CD14-positive monocyte (primary cell): ENCODE results near the gene BAIAP2L1. TPM values are rescaled to one million over a fixed set of nuclear protein-coding genes. Genes with fewer than 3 reads are reported as not detected.
A peak's percentile ranks its signal among the peaks of the same experiment; 100 is the strongest.

Experiments used
- DNase-seq, 3 donors: peaks; one replicate each; pipeline ENCODE4 v3.0.0-alpha.2; 2011 to 2022
- H2AFZ ChIP-seq: 2 replicates; pipeline ENCODE4 v1.6.0; 2012; ENCODE audit warnings: mild to moderate bottlenecking, low read depth, low read length, inconsistent platforms; ENCODE audit not compliant: insufficient read depth, poor library complexity, severe bottlenecking
- H3K27ac ChIP-seq, 2 donors: 1 replicate in 1 of 2; 2 replicates in 1 of 2; pipeline ENCODE4 v1.5.1; 2012 to 2013; ENCODE audit warnings: low read length in 2 of 2, control low read depth in 1 of 2, inconsistent platforms in 1 of 2, low read depth in 1 of 2, mild to moderate bottlenecking in 1 of 2
- H3K27me3 ChIP-seq, 2 donors: one replicate each; pipeline versions ENCODE4 v1.6.0 to v1.6.1; 2011 to 2013; ENCODE audit warnings: low read length in 2 of 2; ENCODE audit not compliant: control insufficient read depth in 2 of 2, insufficient read depth in 2 of 2
- H3K36me3 ChIP-seq, 2 donors: replicated peaks in 1 of 2; 1 replicate in 1 of 2; 2 replicates in 1 of 2; pipeline versions ENCODE4 v1.5.1 to v1.6.1; 2012 to 2013; ENCODE audit warnings: low read length in 2 of 2, control low read depth in 1 of 2, inconsistent platforms in 1 of 2, mild to moderate bottlenecking in 1 of 2; ENCODE audit not compliant: insufficient read depth in 2 of 2, control insufficient read depth in 1 of 2
- H3K4me1 ChIP-seq, 2 donors: 1 replicate in 1 of 2; 2 replicates in 1 of 2; pipeline versions ENCODE4 v1.5.1 to v1.6.1; 2012 to 2013; ENCODE audit warnings: low read length in 2 of 2, control low read depth in 1 of 2, inconsistent platforms in 1 of 2, mild to moderate bottlenecking in 1 of 2, moderate library complexity in 1 of 2; ENCODE audit not compliant: insufficient read depth in 2 of 2, control insufficient read depth in 1 of 2
- H3K4me2 ChIP-seq: replicated peaks from 2 replicates; pipeline ENCODE3; 2012; ENCODE audit warnings: low read length, moderate library complexity, mild to moderate bottlenecking; ENCODE audit not compliant: poor library complexity, severe bottlenecking; ENCODE audit errors: extremely low read depth
- H3K4me3 ChIP-seq, 3 experiments: fragments of 200-600 bp in 1 of 3; sonication (generic) in 1 of 3; replicated peaks in 1 of 3; 1 replicate in 2 of 3; 2 replicates in 1 of 3; pipeline ENCODE4 v1.5.1; 2011 to 2013; ENCODE audit warnings: low read length in 3 of 3, mild to moderate bottlenecking in 3 of 3, control low read depth in 2 of 3, low read depth in 2 of 3, inconsistent platforms in 1 of 3, moderate library complexity in 1 of 3
- H3K79me2 ChIP-seq: 2 replicates; pipeline ENCODE4 v1.6.0; 2012; ENCODE audit warnings: mild to moderate bottlenecking, control low read depth, inconsistent platforms, low read length, moderate library complexity; ENCODE audit not compliant: insufficient read depth
- H3K9ac ChIP-seq: 2 replicates; pipeline ENCODE4 v1.6.0; 2017; ENCODE audit warnings: low read length, mild to moderate bottlenecking; ENCODE audit not compliant: insufficient read depth, poor library complexity, severe bottlenecking
- H3K9me3 ChIP-seq, 2 donors: replicated peaks in 1 of 2; 1 replicate in 1 of 2; 2 replicates in 1 of 2; pipeline versions ENCODE4 v1.5.1 to v1.6.1; 2012 to 2013; ENCODE audit warnings: low read length in 2 of 2, control low read depth in 1 of 2; ENCODE audit not compliant: control insufficient read depth in 1 of 2, insufficient read depth in 1 of 2
- H4K20me1 ChIP-seq: 2 replicates; pipeline ENCODE4 v1.6.0; 2012; ENCODE audit warnings: mild to moderate bottlenecking, low read length, control low read depth, moderate library complexity; ENCODE audit not compliant: insufficient read depth
- H3K27ac Mint-ChIP-seq, 7 donors: one replicate each; pipeline ENCODE4 v1.8.0; 2020; ENCODE audit warnings: mild to moderate bottlenecking in 7 of 7, mixed read lengths in 7 of 7, moderate library complexity in 6 of 7, inconsistent platforms in 2 of 7
- H3K27me3 Mint-ChIP-seq, 3 donors: one replicate each; pipeline ENCODE4 v1.8.0; 2021 to 2022; ENCODE audit warnings: low read depth in 3 of 3, mild to moderate bottlenecking in 3 of 3, mixed read lengths in 3 of 3, moderate library complexity in 3 of 3, inconsistent platforms in 1 of 3
- H3K36me3 Mint-ChIP-seq, 2 donors: one replicate each; pipeline ENCODE4 v1.8.0; 2020; ENCODE audit warnings: mixed read lengths in 2 of 2, inconsistent platforms in 1 of 2, mild to moderate bottlenecking in 1 of 2
- H3K4me1 Mint-ChIP-seq: one replicate; pipeline ENCODE4 v1.8.0; 2020; ENCODE audit warnings: mild to moderate bottlenecking, mixed read lengths
- H3K4me3 Mint-ChIP-seq, 2 donors: one replicate each; pipeline ENCODE4 v1.8.0; 2020; ENCODE audit warnings: mild to moderate bottlenecking in 2 of 2, mixed read lengths in 2 of 2, moderate library complexity in 1 of 2
- H3K9me3 Mint-ChIP-seq, 7 donors: one replicate each; pipeline ENCODE4 v1.8.0; 2020 to 2022; ENCODE audit warnings: mixed read lengths in 7 of 7, mild to moderate bottlenecking in 6 of 7, moderate library complexity in 6 of 7, inconsistent platforms in 2 of 7
- CTCF ChIP-seq: fragments of 200-600 bp; IDR thresholded peaks from one replicate; pipeline ENCODE4 v1.8.0; 2022; ENCODE audit warnings: antibody characterized with exemption, mild to moderate bottlenecking
- WGBS: methylation state at CpG from one replicate; pipeline ENCODE4 v1.1.5; 2013; ENCODE audit warnings: missing lambda C conversion rate; ENCODE audit not compliant: insufficient coverage; 5-methylcytosine and 5-hydroxymethylcytosine counted together
- intact Hi-C, 2 donors: fragments of 100-400 bp; cut with micrococcal nuclease; formaldehyde crosslinking; loops; one replicate each; pipeline versions ENCODE4 v1.15.0 to v1.15.1; 2023
- polyA plus RNA-seq, 3 donors: library from polyadenylated mRNA; depleted of rRNA in 1 of 3; unstranded in 2 of 3; stranded (reverse) in 1 of 3; fragments of 300-500 nt in 2 of 3; fragments of >200 nt in 1 of 3; fragmentation: Illumina TruSeq in 2 of 3; gene quantifications; 1 replicate in 2 of 3; 2 replicates in 1 of 3; pipeline ENCODE4 v1.2.3, GENCODE V29; 2012 to 2021

BAIAP2L1 gene
- polyA plus RNA-seq, 3 donors = 0.17 to 0.52 TPM; not detected in 1

DNA sequence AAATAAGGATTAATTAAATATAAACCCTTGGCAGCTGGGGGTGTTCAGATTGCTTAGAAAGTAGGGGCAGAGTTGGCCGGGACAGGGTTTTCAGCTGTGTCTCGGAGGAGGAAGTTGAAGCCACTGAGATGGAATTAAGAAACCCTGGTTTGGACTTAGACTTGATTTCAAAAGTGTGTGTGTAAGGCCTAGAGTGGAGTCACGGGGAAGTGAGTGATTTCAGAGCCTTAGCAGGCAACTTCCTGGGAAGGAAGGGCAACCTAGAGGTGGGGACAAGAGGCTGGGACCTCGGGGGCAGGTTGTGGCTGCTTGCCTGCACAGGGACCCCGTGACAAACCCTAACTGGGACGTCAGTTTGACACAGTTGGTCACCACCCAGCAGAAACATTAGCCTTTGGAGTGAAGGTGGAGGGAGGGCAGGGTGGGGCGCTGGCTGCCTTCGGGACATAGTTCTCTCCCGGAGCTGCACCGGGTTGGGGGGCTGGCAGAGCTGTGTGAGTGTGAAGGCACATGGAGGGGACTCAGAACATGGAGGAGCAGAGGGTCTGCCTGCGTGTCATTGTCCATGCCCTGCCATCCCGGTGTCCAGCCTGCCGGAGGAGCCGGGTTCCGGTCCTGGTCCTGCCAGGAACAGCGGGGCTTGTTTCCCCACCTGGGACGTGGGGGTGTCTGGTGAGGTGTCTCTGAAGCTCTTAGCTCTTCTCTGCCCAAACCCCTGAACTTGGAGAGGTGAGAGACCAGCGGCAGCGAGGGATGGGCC is 117.6 kb downstream of the BAIAP2L1 start:
- 48% methylated on average over 19 of the region's 19 CpGs for WGBS
- peaks cover 61% of the 10 kb centered on the region for H4K20me1 ChIP-seq
- no peaks in the 10 kb centered on the region for H3K9me3 ChIP-seq
- intact Hi-C loops = loop anchor here (5.0 to 10.0 kb wide), 2 partner anchors 151 to 521 kb away; no protein-coding TSS in a partner anchor
- no peaks in the 10 kb centered on the region for H3K27me3 ChIP-seq
- Mint-ChIP-seq H3K4me3 (peak overlapping the region; percentile 92 to 97), H3K27ac (peak overlapping the region; percentile 96 to 99 (median 98)), H3K4me1 (peaks cover 64% of the 10 kb centered on the region), H3K9me3 (no peaks in the 10 kb centered on the region), H3K27me3 (peaks cover 0 to 2% (median 0%) of the 10 kb centered on the region in 3 donors), H3K36me3 (peaks cover 23 to 45% of the 10 kb centered on the region in 2 donors)
- H3K27ac ChIP-seq = peak overlapping the region; percentile 98 to 99
- H3K4me2 ChIP-seq = peak overlapping the region; percentile 100
- H3K4me3 ChIP-seq = peak overlapping the region; percentile 85 to 96 (median 91)
- H3K36me3 ChIP-seq = peaks cover 15 to 18% of the 10 kb centered on the region in 2 donors
- peak overlapping the region; percentile 98 for H3K9ac ChIP-seq
- TF ChIP-seq CTCF = no peak
- H2AFZ ChIP-seq = no peak overlapping the region
- H3K79me2 ChIP-seq = peaks cover 70% of the 10 kb centered on the region
- peak; percentile 92 to 96 (median 96) for DNase-seq
- H3K4me1 ChIP-seq = peaks cover 57 to 67% of the 10 kb centered on the region in 2 donors

DNA sequence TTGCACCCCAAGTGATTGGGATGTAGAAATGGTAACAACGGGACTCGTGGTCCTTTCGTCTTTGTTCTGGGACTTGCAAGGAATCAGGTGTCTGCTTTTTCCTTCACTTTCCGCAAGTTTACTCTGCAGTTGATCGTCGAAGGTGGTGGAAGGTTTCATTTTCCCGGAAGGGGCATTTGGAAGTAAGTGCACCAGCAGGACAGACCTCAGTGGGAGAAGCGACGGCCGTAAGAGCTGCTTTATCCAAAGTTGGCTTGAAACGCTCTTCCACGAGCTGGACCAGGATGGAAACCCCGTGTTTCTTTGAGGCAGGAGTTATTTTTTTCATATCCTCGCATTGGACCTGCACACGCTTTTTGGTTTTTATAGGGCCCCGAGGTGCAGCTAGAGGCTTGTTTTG is 118.2 kb downstream of the BAIAP2L1 start:
- Histone ChIP-seq H3K36me3 (peaks cover 9 to 12% of the 10 kb centered on the region in 2 donors), H3K4me2 (peak overlapping the region; percentile 100), H3K4me3 (peak overlapping the region; percentile 85 to 96 (median 91)), H3K27me3 (no peaks in the 10 kb centered on the region), H3K9me3 (no peaks in the 10 kb centered on the region), H3K9ac (peak overlapping the region; percentile 98), H3K4me1 (peaks cover 50 to 62% of the 10 kb centered on the region in 2 donors), H3K79me2 (peaks cover 64% of the 10 kb centered on the region), H3K27ac (peak overlapping the region; percentile 98 to 99), H4K20me1 (peaks cover 55% of the 10 kb centered on the region), H2AFZ (no peak overlapping the region)
- DNase-seq = peak in 1 of 3 donors; percentile 14
- Mint-ChIP-seq H3K36me3 (peaks cover 23 to 42% of the 10 kb centered on the region in 2 donors), H3K4me3 (peak overlapping the region; percentile 92 to 97), H3K9me3 (no peaks in the 10 kb centered on the region), H3K4me1 (peaks cover 60% of the 10 kb centered on the region), H3K27me3 (peaks cover 0 to 2% (median 0%) of the 10 kb centered on the region in 3 donors), H3K27ac (peak overlapping the region; percentile 96 to 99 (median 98))
- WGBS = 60% methylated on average over 13 of the region's 16 CpGs
- intact Hi-C loops = loop anchor here (5.0 to 10.0 kb wide), 2 partner anchors 150 to 522 kb away; no protein-coding TSS in a partner anchor
- no peak for TF ChIP-seq CTCF
